Muscle of leg (tissue), 9 donors: Measurements from ENCODE around the gene ZNF66. TPM values are rescaled to one million over a fixed set of nuclear protein-coding genes. Genes with fewer than 3 reads are reported as not detected.

Experiments
- polyA plus RNA-seq, 8 donors: library from polyadenylated mRNA; unstranded; fragments of 120-200 nt; gene quantifications; one replicate each; pipeline versions ENCODE4 v1.2.1 to v1.2.3, GENCODE V29; 2013; ENCODE audit warnings: inconsistent platforms in 1 of 8, low replicate concordance in 1 of 8; ENCODE audit not compliant: insufficient read length in 8 of 8, insufficient read depth in 1 of 8
- total RNA-seq: library from RNA; stranded (reverse); fragments of 120-200 nt; gene quantifications from one replicate; pipeline ENCODE4 v1.2.4, GENCODE V29; 2013

The ZNF66 gene
- total and polyA plus RNA-seq, 9 donors = 1.1 to 4.7 (median 1.8) TPM

Other genes starting within 250 kb of the ZNF66 start
- gene ZNF737, start 210.5 kb upstream of the ZNF66 start, total RNA-seq = 14.1 TPM
- gene ZNF737, start 210.5 kb upstream of the ZNF66 start, polyA plus RNA-seq = 10 to 100 TPM in 5 of 8 donors, 1 to 10 TPM in 3; 5.0 to 13.4 (median 10.6) TPM
- gene ZNF626, start 114.7 kb upstream of the ZNF66 start, total RNA-seq = 16.4 TPM
- 10 to 100 TPM; 11.2 to 18.1 (median 13.2) TPM for gene ZNF626, start 114.7 kb upstream of the ZNF66 start, polyA plus RNA-seq
- 12.4 TPM for gene ZNF85, start 146.9 kb downstream of the ZNF66 start, total RNA-seq
- gene ZNF85, start 146.9 kb downstream of the ZNF66 start, polyA plus RNA-seq = 10 to 100 TPM in 4 of 8 donors, 1 to 10 TPM in 4; 6.8 to 10.9 (median 10.0) TPM
- 8.2 TPM for gene ZNF430, start 244.4 kb downstream of the ZNF66 start, total RNA-seq
- gene ZNF430, start 244.4 kb downstream of the ZNF66 start, polyA plus RNA-seq = 1 to 10 TPM; 5.1 to 8.0 (median 6.4) TPM